GM18507 (cell line): ENCODE data around the gene WHRN.
A peak's percentile ranks its signal among the peaks of the same experiment; 100 is the strongest.

Source experiments
- DNase-seq: peaks from one replicate; pipeline ENCODE4 v3.0.0; 2011; ENCODE audit warnings: low read depth; ENCODE audit not compliant: insufficient read length; ENCODE audit errors: extremely low spot score
- FAIRE-seq: peaks from 2 replicates; lab custom pipeline; 2011; peaks lifted over from hg19 to GRCh38; lab: Jason Lieb, UNC

The WHRN gene

GRCh38 chr9:114505187-114506081, at the start of gene WHRN:
Gene WHRN (minus strand): TSS chr9:114505473. CDS start chr9:114504801, 672 bp downstream.
- DNase-seq: peak; percentile 68
- no peak for FAIRE-seq

GRCh38 chr9:114553202-114553601, 47.9 kb upstream of the WHRN start:
- DNase-seq: no peak

GRCh38 chr9:114552706-114553105, 47.4 kb upstream of the WHRN start:
- FAIRE-seq (no peak), DNase-seq (no peak)

More at GRCh38 chr9:114553202-114553601, 47.9 kb upstream of the WHRN start:
- FAIRE-seq: no peak

- FAIRE-seq (no peak), DNase-seq (no peak)
Observed at GRCh38 chr9:114551750-114552685, 46.7 kb upstream of the WHRN start.

GRCh38 chr9:114549697-114550330, 44.5 kb upstream of the WHRN start:
- no peak for FAIRE-seq
- DNase-seq: no peak

GRCh38 chr9:114546851-114547250, 41.6 kb upstream of the WHRN start:
- DNase-seq (no peak), FAIRE-seq (no peak)

- FAIRE-seq: no peak
- DNase-seq: no peak
Observed at GRCh38 chr9:114545055-114545454, 39.8 kb upstream of the WHRN start.

GRCh38 chr9:114539701-114540380, 34.6 kb upstream of the WHRN start:
- DNase-seq: no peak
- FAIRE-seq: no peak

- FAIRE-seq: peak; percentile 60
Observed at GRCh38 chr9:114538241-114538640, 33.0 kb upstream of the WHRN start.

GRCh38 chr9:114532561-114533237, 27.4 kb upstream of the WHRN start:
- DNase-seq (no peak), FAIRE-seq (no peak)

More at GRCh38 chr9:114538241-114538640, 33.0 kb upstream of the WHRN start:
- DNase-seq: no peak

GRCh38 chr9:114529285-114529684, 24.0 kb upstream of the WHRN start:
- DNase-seq (no peak), FAIRE-seq (no peak)

GRCh38 chr9:114526807-114527206, 21.5 kb upstream of the WHRN start:
- FAIRE-seq: no peak
- DNase-seq: no peak

- FAIRE-seq (no peak), DNase-seq (no peak)
Observed at GRCh38 chr9:114525513-114525912, 20.2 kb upstream of the WHRN start.

GRCh38 chr9:114524247-114524681, 19.0 kb upstream of the WHRN start:
- FAIRE-seq (no peak), DNase-seq (no peak)

GRCh38 chr9:114522847-114523246, 17.6 kb upstream of the WHRN start:
- DNase-seq (no peak), FAIRE-seq (no peak)

- DNase-seq (no peak), FAIRE-seq (no peak)
Observed at GRCh38 chr9:114522286-114522685, 17.0 kb upstream of the WHRN start.

GRCh38 chr9:114521846-114522245, 16.6 kb upstream of the WHRN start:
- FAIRE-seq: no peak
- no peak for DNase-seq

- FAIRE-seq (peak; percentile 56), DNase-seq (no peak)
Observed at GRCh38 chr9:114518599-114519022, 13.3 kb upstream of the WHRN start.

- no peak for DNase-seq
- FAIRE-seq: no peak
Observed at GRCh38 chr9:114518120-114518519, 12.8 kb upstream of the WHRN start.
